GM19324 (cell line): ENCODE results near the gene IGFN1.
"Not testable (repeated sequence)": the region's sequence is repeated elsewhere in the genome, so short reads cannot be mapped to it uniquely, and the experiment has no call there.

Experiments
- ATAC-seq: cut with Tn5 transposase; IDR thresholded peaks from one replicate; pipeline ENCODE4 v1.9.1; 2021; ENCODE audit warnings: mild to moderate bottlenecking, moderate library complexity; ENCODE audit not compliant: unreplicated experiment, low FRiP score

Gene IGFN1

GRCh38 chr1:201239646-201240045 lies 49.0 kb downstream of the IGFN1 start:
- not testable (repeated sequence) for ATAC-seq

- ATAC-seq = no peak
Observed at GRCh38 chr1:201240171-201240570, 49.5 kb downstream of the IGFN1 start.

- no peak for ATAC-seq
Observed at GRCh38 chr1:201241736-201242135, 51.1 kb downstream of the IGFN1 start.

- ATAC-seq = no peak
Observed at GRCh38 chr1:201245082-201245481, 54.5 kb downstream of the IGFN1 start.

GRCh38 chr1:201248721-201249559 lies 58.3 kb downstream of the IGFN1 start:
- ATAC-seq = no peak

- no peak for ATAC-seq
Observed at GRCh38 chr1:201250326-201251011, 59.8 kb downstream of the IGFN1 start.

GRCh38 chr1:201251411-201251810 lies 60.8 kb downstream of the IGFN1 start:
- no peak for ATAC-seq

- ATAC-seq = no peak
Observed at GRCh38 chr1:201251851-201252430, 61.3 kb downstream of the IGFN1 start.

GRCh38 chr1:201252944-201253371 lies 62.3 kb downstream of the IGFN1 start:
- ATAC-seq = no peak

GRCh38 chr1:201253411-201253810 lies 62.8 kb downstream of the IGFN1 start:
- no peak for ATAC-seq

GRCh38 chr1:201253906-201254624 lies 63.4 kb downstream of the IGFN1 start:
- ATAC-seq = no peak

GRCh38 chr1:201254625-201255478 lies 64.2 kb downstream of the IGFN1 start:
- ATAC-seq = no peak

GRCh38 chr1:201255479-201256362 lies 65.1 kb downstream of the IGFN1 start:
- no peak for ATAC-seq

- not testable (repeated sequence) for ATAC-seq
Observed at GRCh38 chr1:201258132-201258531, 67.5 kb downstream of the IGFN1 start.

GRCh38 chr1:201258763-201259230 lies 68.2 kb downstream of the IGFN1 start:
- no peak for ATAC-seq

GRCh38 chr1:201259476-201260235 lies 69.0 kb downstream of the IGFN1 start:
- ATAC-seq = no peak

GRCh38 chr1:201260236-201260590 lies 69.6 kb downstream of the IGFN1 start:
- ATAC-seq = no peak

- no peak for ATAC-seq
Observed at GRCh38 chr1:201260648-201261311, 70.2 kb downstream of the IGFN1 start.
